Hematopoietic multipotent progenitor cell (in vitro differentiated cells): ENCODE data around the gene TTC6. TPM values are rescaled to one million over a fixed set of nuclear protein-coding genes. Genes with fewer than 3 reads are reported as not detected.

Source experiments
- DNase-seq, 3 donors: peaks; one replicate each; pipeline ENCODE4 v3.0.0-alpha.2; 2011 to 2015; ENCODE audit warnings: low read depth in 2 of 3, low spot score in 2 of 3
- total RNA-seq: library from RNA; depleted of rRNA; stranded (reverse); fragments of >200 nt; gene quantifications from one replicate; pipeline ENCODE4 v1.2.3, GENCODE V29; 2012

The TTC6 gene
- total RNA-seq, 1 donor, result not detected

DNA sequence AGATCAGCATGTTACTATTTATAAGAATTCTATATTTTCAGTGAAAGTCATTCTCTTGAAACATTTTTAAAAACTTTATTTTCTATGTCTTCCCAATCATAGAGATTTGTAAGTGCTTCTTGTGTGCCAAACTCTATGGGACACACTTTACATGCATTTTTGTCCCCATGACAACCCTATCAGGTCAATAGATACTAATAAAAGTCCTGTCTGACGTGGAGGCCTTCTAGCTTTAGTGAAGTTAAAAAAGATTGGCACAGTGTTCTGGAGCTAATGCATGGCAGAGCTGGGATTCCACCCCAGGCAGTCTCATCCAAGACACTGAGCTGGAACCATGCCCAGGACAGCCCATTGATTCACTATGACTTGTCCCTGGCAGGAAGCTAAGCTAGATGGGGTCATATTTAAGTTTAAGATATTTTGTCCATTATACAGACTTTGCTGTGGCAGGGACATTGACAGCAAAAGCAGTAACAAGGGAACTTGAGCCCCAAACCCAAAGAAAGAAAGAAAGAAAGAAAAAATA is 28.1 kb downstream of the TTC6 start:
- no peak for DNase-seq

DNA sequence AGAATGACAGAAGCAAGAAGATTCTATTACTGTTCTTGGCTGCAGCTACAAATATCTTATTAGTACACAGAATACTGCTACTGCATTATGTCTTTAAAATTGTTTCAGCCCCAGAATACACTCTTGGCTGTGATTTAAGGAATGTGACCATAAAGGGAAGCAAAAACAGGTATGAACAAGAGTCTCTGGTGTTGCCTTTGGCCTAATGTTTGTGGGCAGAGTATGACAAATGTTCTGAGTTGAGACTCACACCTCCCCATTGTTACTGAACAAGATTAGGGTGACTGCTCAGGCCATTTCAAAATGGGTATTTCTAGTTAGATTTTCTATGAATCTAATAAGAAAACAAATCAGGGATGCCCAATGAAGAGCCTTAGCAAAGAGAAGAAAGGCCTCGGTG is 28.5 kb downstream of the TTC6 start:
- no peak for DNase-seq

- DNase-seq, result no peak
Observed at GRCh38 chr14:37625597-37626595, 30.5 kb downstream of the TTC6 start.

GRCh38 chr14:37637341-37637740 is 41.9 kb downstream of the TTC6 start:
- no peak for DNase-seq

DNA sequence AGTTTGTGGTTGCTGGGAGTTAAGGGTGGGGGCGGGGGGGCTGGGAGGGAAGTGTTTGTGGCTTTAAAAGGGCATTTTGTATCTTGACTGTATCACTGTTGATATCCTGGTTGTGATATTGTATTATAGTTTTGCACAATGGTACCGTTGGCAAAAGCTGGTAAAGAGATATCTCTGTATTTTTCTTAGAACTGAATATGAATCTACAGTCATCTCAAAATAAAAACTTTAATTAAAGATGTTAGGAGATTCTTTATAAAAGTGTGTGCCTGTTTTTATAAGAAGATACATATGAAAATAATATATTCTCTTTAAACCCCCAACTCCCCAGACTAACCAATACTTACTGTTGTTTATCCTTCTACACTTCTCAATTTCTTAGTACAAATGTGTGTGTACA is 43.2 kb downstream of the TTC6 start:
- no peak for DNase-seq

GRCh38 chr14:37641117-37641516 is 45.7 kb downstream of the TTC6 start:
- no peak for DNase-seq

DNA sequence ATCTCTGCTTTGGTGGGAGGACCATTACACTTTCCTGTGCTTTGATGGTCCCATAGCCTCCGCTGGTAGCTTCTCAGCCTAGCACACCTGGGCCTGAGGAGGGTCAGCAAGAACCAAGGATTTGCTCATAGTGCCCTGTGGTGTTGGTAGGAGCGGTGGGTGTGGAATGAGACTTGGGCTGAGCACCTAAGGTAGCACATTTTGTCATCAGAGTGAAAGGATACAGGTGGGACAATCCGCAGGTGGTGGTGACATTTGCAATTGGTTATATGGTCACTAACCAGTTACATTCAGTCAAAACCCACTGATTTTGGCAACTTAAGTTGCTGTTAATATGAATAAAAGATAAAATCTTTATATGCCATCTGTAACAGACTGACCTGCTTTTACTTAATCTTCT is 46.7 kb downstream of the TTC6 start:
- no peak for DNase-seq

- DNase-seq, result no peak
Observed at GRCh38 chr14:37643701-37644100, 48.3 kb downstream of the TTC6 start.

Other genes starting within 250 kb of the TTC6 start
- gene FOXA1, start 380 bp upstream of the TTC6 start, total RNA-seq, result 0.27 TPM